Measurements from ENCODE around the gene AJUBA.
"Not testable (repeated sequence)": the region's sequence is repeated elsewhere in the genome, so short reads cannot be mapped to it uniquely, and the experiment has no call there.

The AJUBA gene

GRCh38 chr14:22982477-22983245 lies at the start of gene AJUBA:
Gene AJUBA, minus strand, starts transcription at chr14:22982551. Its CDS starts 285 bp downstream, at chr14:22982266.
- DNase-seq (ENCODE audit: low spot score) = peak; percentile 82

- no peak for DNase-seq (ENCODE audit: low spot score)
Observed at GRCh38 chr14:23030936-23031335, 48.6 kb upstream of the AJUBA start.

GRCh38 chr14:23028799-23029198 lies 46.4 kb upstream of the AJUBA start:
- DNase-seq (ENCODE audit: low spot score) = no peak

DNA sequence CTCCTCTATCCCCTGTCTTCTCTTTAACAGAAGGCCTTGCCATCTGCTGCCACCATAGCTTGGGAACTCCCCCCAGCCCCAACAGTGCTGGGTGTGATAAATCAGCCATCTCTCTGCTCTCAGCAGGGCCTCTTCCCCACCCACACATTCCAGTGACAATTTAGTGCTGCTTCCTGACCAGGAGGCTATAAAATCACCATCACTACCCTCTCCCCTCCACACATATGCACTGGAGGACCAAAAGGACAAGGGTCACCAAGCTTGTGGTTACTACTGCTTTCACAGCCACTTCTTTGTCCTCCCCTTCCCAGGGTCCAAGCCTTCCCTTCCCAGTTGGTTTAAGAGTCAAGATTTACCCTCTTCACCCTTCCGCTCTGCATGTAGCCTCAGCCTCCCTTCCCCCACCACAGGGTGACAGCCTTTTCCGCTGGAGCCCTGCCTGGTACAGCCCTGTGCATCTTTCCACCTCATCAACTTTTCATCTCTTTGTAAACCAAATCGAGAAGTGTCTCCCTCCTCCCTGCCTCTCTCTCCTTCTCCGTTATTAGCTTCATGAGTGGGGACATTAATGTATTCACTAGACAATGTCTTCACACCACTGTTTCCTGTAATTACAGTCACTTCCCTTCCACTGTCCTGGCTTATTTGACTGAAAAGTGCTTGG lies 42.9 kb upstream of the AJUBA start:
- DNase-seq (ENCODE audit: low spot score) = no peak

GRCh38 chr14:23024612-23025075 lies 42.3 kb upstream of the AJUBA start:
- DNase-seq (ENCODE audit: low spot score) = no peak

DNA sequence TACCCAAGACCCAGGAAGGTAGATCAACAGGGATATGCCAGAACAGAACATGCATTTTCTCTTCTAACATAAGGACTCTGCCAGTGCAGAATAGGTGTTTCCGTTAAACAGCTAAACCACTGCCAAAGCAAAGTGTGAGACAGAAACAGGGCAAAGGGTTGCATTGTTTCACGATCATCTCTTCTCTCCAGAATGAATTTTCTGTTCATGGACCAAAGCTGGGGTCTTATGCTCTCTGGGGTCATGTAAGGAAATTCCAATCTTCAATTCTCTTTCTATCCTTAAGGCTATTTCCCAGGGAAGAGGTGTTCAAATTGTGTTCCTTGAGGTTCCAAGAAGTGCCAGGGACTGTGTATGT lies 41.4 kb upstream of the AJUBA start:
- no peak for DNase-seq (ENCODE audit: low spot score)

DNA sequence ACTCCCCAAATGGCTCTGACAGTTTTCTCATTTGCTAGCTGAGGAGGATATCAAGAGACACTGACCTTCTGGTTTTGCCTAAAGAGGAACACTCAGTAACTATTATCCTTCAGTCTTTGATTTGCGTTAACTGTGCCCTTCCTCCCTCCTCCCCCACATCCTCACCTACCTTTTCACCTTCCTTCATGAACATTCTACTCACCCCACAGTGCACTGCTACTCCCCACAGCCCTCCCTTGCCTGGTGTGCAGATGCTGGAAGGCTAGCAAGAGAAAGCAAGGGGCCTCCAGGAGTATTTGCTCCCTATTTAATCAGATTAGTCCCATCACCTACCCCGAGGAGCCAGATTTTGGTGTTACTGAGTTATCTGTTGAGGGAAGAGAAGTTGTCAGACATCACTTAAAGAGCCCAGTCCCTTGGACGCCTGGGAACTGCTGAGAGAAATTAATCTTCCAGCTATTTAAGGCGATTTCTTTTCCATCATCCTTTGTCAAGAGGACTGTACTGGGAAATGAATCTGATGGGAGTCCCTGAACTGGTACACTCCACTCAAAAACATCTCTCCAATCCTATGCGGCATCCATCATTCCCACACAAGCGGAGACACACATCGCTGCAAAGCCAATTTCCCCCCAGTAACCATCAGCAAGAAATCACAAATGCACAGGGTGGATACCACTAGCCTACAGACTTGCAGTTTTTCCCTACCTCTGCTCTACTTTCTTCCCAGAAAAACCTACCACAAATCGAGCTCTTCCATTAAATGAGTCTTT lies 40.9 kb upstream of the AJUBA start:
- peak; percentile 59 for DNase-seq (ENCODE audit: low spot score)

DNA sequence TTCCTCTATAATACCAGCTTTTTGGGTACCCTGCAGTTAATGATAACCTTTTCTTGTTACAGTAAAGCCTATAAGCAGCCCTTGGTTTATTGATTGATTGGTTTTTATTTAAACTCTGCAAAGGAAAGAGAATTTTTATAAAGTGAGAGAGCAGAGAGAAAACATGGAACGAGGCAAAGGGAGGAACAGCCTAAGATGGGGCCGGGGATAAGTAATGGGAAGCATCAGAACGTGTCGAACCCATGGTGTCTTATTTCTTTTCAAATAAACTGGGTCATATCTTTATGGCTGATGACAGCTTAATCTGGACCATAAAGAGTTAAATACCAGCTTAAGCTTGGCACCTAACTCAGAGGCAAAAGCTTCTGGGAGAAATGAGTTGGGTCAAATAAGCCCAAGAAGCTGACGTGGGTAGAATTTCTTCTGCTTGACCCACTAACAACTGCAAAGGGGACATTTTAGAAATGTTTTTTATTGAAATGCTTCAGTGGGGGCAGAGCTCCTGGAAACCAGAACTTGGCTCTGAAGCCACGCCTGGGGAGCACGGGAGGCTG lies 39.6 kb upstream of the AJUBA start:
- no peak for DNase-seq (ENCODE audit: low spot score)

DNA sequence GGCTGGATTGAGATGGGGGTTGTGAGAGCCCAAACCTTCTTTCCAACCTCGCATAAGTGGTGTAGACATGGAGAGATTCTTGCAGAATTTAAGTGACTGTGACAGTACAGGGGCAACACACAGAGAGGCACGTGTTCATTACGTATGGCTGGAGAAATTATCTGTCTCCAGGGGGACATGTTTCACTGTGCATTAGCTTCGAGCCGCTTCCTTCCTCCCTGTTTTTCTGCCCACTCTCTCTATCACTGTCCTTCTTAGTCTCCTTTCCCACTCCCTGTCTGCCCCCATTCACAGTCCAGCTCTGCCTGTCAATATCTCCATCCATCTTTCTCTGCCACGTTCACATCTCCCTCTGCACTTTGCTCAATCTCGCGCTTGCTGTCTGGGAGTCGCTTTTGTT lies 39.1 kb upstream of the AJUBA start:
- no peak for DNase-seq (ENCODE audit: low spot score)

- DNase-seq (ENCODE audit: low spot score) = peak; percentile 67
Observed at GRCh38 chr14:23020143-23021128, 38.1 kb upstream of the AJUBA start.

- DNase-seq (ENCODE audit: low spot score) = no peak
Observed at GRCh38 chr14:23018107-23018506, 35.8 kb upstream of the AJUBA start.

DNA sequence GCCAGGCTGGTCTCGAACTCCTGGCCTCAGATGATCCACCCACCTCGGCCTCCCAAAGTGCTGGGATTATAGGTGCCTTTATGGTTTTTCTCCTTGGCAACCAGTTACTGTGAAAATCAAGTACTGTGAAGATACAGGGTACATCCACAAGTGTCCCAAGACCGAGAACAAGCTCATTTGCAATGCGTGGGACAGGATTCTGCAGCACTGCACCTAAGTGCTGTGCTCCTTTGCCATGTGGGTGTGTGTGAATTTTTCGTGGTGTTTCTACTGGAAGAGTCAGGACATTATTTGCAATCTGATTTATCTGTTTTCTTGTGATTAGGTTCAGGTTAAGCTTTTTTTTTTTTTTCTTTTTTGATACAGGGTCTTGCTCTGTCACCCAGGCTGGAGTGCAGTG lies 34.7 kb upstream of the AJUBA start:
- no peak for DNase-seq (ENCODE audit: low spot score)

DNA sequence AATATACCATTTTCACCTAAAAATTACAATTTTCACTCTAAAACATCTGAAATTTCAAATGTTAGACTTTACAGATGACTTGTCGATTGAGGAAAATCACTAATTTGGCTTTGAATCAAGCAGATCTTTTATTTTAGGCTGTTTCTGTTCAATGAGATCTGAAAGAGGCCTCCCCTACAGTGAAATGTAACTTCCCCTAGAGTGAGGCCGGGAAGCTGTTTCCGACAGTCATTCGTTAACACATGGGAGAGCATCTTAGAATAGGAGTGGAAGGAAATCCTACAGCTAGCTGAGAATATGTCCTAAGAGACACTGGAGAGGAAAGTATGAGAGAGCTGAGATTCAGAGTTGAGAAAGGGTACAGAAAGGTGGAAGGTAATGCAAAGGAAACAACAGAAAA lies 33.3 kb upstream of the AJUBA start:
- DNase-seq (ENCODE audit: low spot score) = no peak

- not testable (repeated sequence) for DNase-seq (ENCODE audit: low spot score)
Observed at GRCh38 chr14:23013749-23014054, 31.4 kb upstream of the AJUBA start.

DNA sequence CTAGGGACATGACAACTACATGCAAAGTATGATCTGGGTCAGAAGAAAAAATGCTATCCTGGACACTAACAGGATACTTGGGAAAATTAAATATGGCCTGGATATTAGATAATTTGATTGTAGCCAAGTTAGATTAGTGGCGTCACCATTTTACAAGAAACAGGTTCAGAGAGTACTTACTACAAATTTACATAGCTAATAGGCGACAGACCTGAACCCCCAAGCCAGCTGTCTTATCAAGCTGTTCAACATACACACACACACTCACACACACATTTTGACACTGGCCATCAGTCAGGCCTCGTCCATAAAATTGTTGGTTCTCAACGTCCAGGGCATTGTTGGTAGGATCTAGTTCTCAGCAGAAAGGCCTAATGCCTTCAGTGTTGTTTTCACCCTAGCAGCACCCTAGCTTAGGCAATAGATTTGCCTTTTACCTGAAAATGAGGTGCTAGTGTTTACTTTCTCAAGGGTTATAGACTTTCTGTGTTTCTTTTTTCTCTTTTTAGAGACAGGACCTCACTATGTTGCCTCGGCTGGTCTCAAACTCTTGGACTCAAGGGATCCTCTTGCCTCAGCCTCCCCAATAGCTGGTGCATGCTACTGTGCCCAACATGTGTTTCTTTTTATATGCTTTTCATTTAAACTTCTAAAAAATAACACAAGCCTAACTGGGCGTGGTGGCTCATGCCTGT lies 30.9 kb upstream of the AJUBA start:
- no peak for DNase-seq (ENCODE audit: low spot score)

GRCh38 chr14:23009939-23010726 lies 27.8 kb upstream of the AJUBA start, which contains the start of gene C14orf93:
Gene C14orf93, minus strand, starts transcription at chr14:23010143. Its CDS starts 11,120 bp downstream, at chr14:22999023.
- peak; percentile 93 for DNase-seq (ENCODE audit: low spot score)

DNA sequence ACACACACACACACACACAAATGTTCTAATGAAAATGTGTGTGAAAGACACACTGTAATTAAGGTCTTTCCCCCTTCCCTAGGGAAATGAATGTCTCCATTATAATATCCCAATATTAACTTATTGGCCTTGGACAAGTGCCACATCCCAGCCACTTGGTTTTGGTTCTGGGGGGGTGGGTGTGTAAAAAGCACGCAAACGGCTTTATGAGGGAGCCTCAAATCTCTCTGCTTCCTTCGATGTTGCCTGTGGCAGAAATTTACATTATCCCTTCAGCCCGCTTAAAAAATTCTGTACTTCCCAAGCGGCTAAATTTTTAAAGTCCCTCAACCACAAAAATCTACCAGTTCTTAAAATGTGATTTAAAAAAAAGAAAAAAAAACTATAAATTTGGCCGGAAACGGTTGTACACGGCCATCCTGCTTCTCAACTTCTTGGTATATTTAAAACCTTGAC lies 27.2 kb upstream of the AJUBA start:
- no peak for DNase-seq (ENCODE audit: low spot score)

DNA sequence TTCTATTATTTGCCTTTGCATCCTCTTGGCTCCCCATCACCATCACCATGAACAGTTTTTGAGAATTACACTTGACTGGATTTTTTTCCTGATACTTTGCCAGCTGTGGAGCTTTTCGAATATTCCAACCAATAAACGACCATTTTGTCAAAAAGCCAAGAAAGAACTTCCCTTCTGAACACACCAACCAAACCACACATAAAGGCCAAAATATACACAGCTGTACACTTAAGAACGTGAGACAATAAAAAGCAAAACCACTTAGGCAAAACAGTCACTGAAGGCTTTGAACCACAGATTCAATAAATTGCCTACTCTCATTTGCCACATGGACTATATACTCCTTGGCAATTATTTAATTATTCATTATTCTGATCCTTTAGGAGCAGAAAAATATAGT lies 26.5 kb upstream of the AJUBA start:
- no peak for DNase-seq (ENCODE audit: low spot score)

GRCh38 chr14:23006544-23007419 lies 24.4 kb upstream of the AJUBA start:
- DNase-seq (ENCODE audit: low spot score) = peak; percentile 98

Measured in D341Med (cell line).